Heart left ventricle (tissue), 13 donors: ENCODE data around the gene ACTA1.

Source experiments
- CTCF ChIP-seq, 12 donors: fragments of 200-600 bp; sonication (generic) in 4 of 12; IDR thresholded peaks; one replicate each; pipeline versions ENCODE4 v1.5.0 to v1.8.0; 2018 to 2022; ENCODE audit warnings: antibody characterized with exemption in 12 of 12, mild to moderate bottlenecking in 5 of 12
- POLR2A ChIP-seq, 2 donors: fragments of 450-650 bp; IDR thresholded peaks; one replicate each; pipeline ENCODE4 v1.6.1; 2017; ENCODE audit warnings: antibody characterized with exemption in 2 of 2, mild to moderate bottlenecking in 2 of 2, moderate library complexity in 2 of 2
- donor health status: ischemic (EF 13 %, LVEDD 7.1; RV severe dilation, severe dysfunction).
- donor health status: DM: no; HTN: yes; CAD: no.
- donor health status: DM: no; HTN: no; CAD: no.
- donor health status: ischemic (EF 25% LVEDD 6.9; RV normal size, moderate dysfunction).
- donor health status: ischemic (EF 25% LVEDD 5.7; RV mildly dilated, moderate dysfunction).
- donor health status: ischemic (EF 35%, LVEDD 5.7; RV mildly dilated, moderate dysfunction).
- donor health status: nonischemic (EF 11% LVEDD 7.7; RV severe dilation, severe dysfunction).
- donor health status: DM: yes; HTN: yes; CAD: no.
- donor health status: PGD.
- donor health status: ischemic (EF 29% LVEDD 5.4; RV normal size, mild dysfunction).
- donor health status: nonischemic (EF 23%, LVEDD 6.1; RV moderate dilation, normal function).

GRCh38 chr1:229425564-229426159, 8.2 kb downstream of the ACTA1 start:
- TF ChIP-seq CTCF (IDR thresholded peaks at IDR 0.05) (no peak), POLR2A (IDR thresholded peaks at IDR 0.05) (no peak)
